Esophagus squamous epithelium (tissue), 4 donors: ENCODE data around the gene COBLL1.

Experiments
- POLR2A ChIP-seq, 4 donors: fragments of 450-650 bp; IDR thresholded peaks; one replicate each; pipeline ENCODE4 v1.6.1; 2017; ENCODE audit warnings: antibody characterized with exemption in 4 of 4, mild to moderate bottlenecking in 4 of 4, moderate library complexity in 3 of 4
- TF ChIP-seq, protein P1 (sequence below), 6 experiments: fragments of 450-650 bp in 4 of 6; fragments of 200-600 bp in 2 of 6; sonication (generic) in 2 of 6; IDR thresholded peaks; one replicate each; pipeline ENCODE4 v1.5.1; 2016 to 2019; ENCODE audit warnings: antibody characterized with exemption in 6 of 6, mild to moderate bottlenecking in 4 of 6, moderate library complexity in 4 of 6

DNA sequence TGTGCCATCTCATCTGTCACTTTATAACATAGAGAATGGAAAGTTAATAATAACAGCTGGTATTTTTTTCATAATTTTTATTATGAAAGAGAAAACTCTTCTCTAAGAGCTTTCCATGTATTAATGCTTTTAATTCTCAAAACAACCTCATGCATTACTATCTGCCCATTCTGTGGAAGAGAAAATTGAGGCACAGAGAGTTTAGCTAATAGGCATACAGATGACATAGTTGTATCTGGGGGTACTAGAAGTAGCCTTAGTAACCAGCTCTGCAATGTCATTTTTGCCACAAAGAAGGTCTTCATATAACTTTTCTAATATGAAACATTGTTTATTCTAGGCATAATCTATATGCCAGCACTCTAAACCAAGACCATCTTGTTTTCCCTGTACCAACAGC lies 36.3 kb upstream of the COBLL1 start:
- TF ChIP-seq, protein P1, sequence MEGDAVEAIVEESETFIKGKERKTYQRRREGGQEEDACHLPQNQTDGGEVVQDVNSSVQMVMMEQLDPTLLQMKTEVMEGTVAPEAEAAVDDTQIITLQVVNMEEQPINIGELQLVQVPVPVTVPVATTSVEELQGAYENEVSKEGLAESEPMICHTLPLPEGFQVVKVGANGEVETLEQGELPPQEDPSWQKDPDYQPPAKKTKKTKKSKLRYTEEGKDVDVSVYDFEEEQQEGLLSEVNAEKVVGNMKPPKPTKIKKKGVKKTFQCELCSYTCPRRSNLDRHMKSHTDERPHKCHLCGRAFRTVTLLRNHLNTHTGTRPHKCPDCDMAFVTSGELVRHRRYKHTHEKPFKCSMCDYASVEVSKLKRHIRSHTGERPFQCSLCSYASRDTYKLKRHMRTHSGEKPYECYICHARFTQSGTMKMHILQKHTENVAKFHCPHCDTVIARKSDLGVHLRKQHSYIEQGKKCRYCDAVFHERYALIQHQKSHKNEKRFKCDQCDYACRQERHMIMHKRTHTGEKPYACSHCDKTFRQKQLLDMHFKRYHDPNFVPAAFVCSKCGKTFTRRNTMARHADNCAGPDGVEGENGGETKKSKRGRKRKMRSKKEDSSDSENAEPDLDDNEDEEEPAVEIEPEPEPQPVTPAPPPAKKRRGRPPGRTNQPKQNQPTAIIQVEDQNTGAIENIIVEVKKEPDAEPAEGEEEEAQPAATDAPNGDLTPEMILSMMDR (IDR thresholded peaks at IDR 0.05), result no peak
- TF ChIP-seq POLR2A (IDR thresholded peaks at IDR 0.05), result no peak
